ENCODE results near the gene TNFRSF25. TPM values are rescaled to one million over a fixed set of nuclear protein-coding genes. Genes with fewer than 3 reads are reported as not detected.
A peak's percentile ranks its signal among the peaks of the same experiment; 100 is the strongest.

TNFRSF25 gene
- total and polyA plus RNA-seq, 8 donors, result 5.6 to 34.8 (median 23.3) TPM

GRCh38 chr1:6512245-6512907 lies 46.4 kb upstream of the TNFRSF25 start:
- H3K4me3 ChIP-seq, result no peak overlapping the region
- peaks cover 0 to 15% of the 10 kb centered on the region in 2 donors for H3K27me3 ChIP-seq
- DNase-seq (peak in 1 of 4 donors; percentile 45), ATAC-seq (no peak)
- H3K36me3 ChIP-seq, result no peaks in the 10 kb centered on the region
- H3K27ac ChIP-seq, result no peak overlapping the region
- no peak for TF ChIP-seq CTCF (IDR thresholded peaks at IDR 0.05)
- intact Hi-C loops (cut with DNase I), result no loop called here
- H3K4me1 ChIP-seq, result no peaks in the 10 kb centered on the region
- H3K9me3 ChIP-seq, result no peaks in the 10 kb centered on the region

GRCh38 chr1:6511561-6512244 lies 45.7 kb upstream of the TNFRSF25 start:
- DNase-seq (no peak), ATAC-seq (no peak)
- Histone ChIP-seq H3K9me3 (no peaks in the 10 kb centered on the region), H3K36me3 (no peaks in the 10 kb centered on the region), H3K27ac (no peak overlapping the region), H3K27me3 (peaks cover 0 to 15% of the 10 kb centered on the region in 2 donors), H3K4me3 (no peak overlapping the region), H3K4me1 (no peaks in the 10 kb centered on the region)
- intact Hi-C loops (cut with DNase I), result no loop called here
- TF ChIP-seq CTCF (IDR thresholded peaks at IDR 0.05), result no peak

GRCh38 chr1:6511056-6511455 lies 45.1 kb upstream of the TNFRSF25 start:
- TF ChIP-seq CTCF (IDR thresholded peaks at IDR 0.05), result no peak
- peaks cover 0 to 21% of the 10 kb centered on the region in 2 donors for H3K27me3 ChIP-seq
- H3K4me3 ChIP-seq, result no peak overlapping the region

GRCh38 chr1:6510493-6510892 lies 44.5 kb upstream of the TNFRSF25 start:
- H3K4me1 ChIP-seq, result no peaks in the 10 kb centered on the region

More at GRCh38 chr1:6511056-6511455, 45.1 kb upstream of the TNFRSF25 start:
- DNase-seq, result no peak
- Histone ChIP-seq H3K36me3 (no peaks in the 10 kb centered on the region), H3K27ac (no peak overlapping the region), H3K9me3 (no peaks in the 10 kb centered on the region), H3K4me1 (no peaks in the 10 kb centered on the region)
- no peak for ATAC-seq
- intact Hi-C loops (cut with DNase I), result no loop called here

More at GRCh38 chr1:6510493-6510892, 44.5 kb upstream of the TNFRSF25 start:
- Histone ChIP-seq H3K27me3 (peaks cover 0 to 27% of the 10 kb centered on the region in 2 donors), H3K36me3 (no peaks in the 10 kb centered on the region), H3K9me3 (no peaks in the 10 kb centered on the region), H3K4me3 (no peak overlapping the region), H3K27ac (no peak overlapping the region)
- intact Hi-C loops (cut with DNase I), result no loop called here
- no peak for TF ChIP-seq CTCF (IDR thresholded peaks at IDR 0.05)
- no peak for ATAC-seq
- no peak for DNase-seq

Data from left lung (tissue), 10 donors.